Thoracic aorta (tissue), 2 donors: ENCODE results near the gene TEX9. TPM values are rescaled to one million over a fixed set of nuclear protein-coding genes. Genes with fewer than 3 reads are reported as not detected.
"Not testable (repeated sequence)": the region's sequence is repeated elsewhere in the genome, so short reads cannot be mapped to it uniquely, and the experiment has no call there.

Source experiments
- ATAC-seq: fragments of 150-250 bp; one replicate; pipeline ENCODE4 v1.8.0; 2017; ENCODE audit warnings: low read depth; ENCODE audit not compliant: insufficient number of reproducible peaks, low FRiP score
- DNase-seq: peaks from one replicate; pipeline ENCODE4 v3.0.0-alpha.2; 2020; ENCODE audit warnings: low spot score
- H3K27ac ChIP-seq, 2 donors: fragments of 200-600 bp; sonication (generic); 1 replicate in 1 of 2; 2 replicates in 1 of 2; pipeline ENCODE4 v1.5.1; 2016; ENCODE audit warnings: mild to moderate bottlenecking in 2 of 2, moderate library complexity in 2 of 2
- H3K27me3 ChIP-seq: fragments of 200-600 bp; sonication (generic); replicated peaks from 2 replicates; pipeline ENCODE4 v1.6.0; 2016; ENCODE audit warnings: mild to moderate bottlenecking; ENCODE audit not compliant: insufficient read depth
- H3K36me3 ChIP-seq: fragments of 200-600 bp; sonication (generic); one replicate; pipeline ENCODE4 v1.5.1; 2016
- H3K4me1 ChIP-seq, 2 donors: fragments of 200-600 bp; sonication (generic); 1 replicate in 1 of 2; 2 replicates in 1 of 2; pipeline versions ENCODE4 v1.5.1 to v1.6.0; 2016; ENCODE audit warnings: low read depth in 2 of 2, mild to moderate bottlenecking in 1 of 2; ENCODE audit not compliant: control insufficient read depth in 1 of 2
- H3K4me3 ChIP-seq: fragments of 200-600 bp; sonication (generic); 2 replicates; pipeline ENCODE4 v1.5.1; 2016; ENCODE audit warnings: mild to moderate bottlenecking
- H3K9me3 ChIP-seq: fragments of 200-600 bp; sonication (generic); 2 replicates; pipeline ENCODE4 v1.5.1; 2016
- CTCF ChIP-seq: fragments of 200-600 bp; sonication (generic); IDR thresholded peaks from one replicate; pipeline ENCODE4 v1.5.1; 2019; ENCODE audit warnings: antibody characterized with exemption
- total RNA-seq, 2 donors: library from RNA; depleted of rRNA; stranded (reverse); fragments of >200 nt; gene quantifications; one replicate each; pipeline versions ENCODE4 v1.1.0 to v1.2.3, GENCODE V29; 2016

The TEX9 gene
- total RNA-seq, 2 donors from 2014 or later, result 3.7 to 13.5 TPM

GRCh38 chr15:56371495-56372147 is 6.4 kb downstream of the TEX9 start:
- no peaks in the 10 kb centered on the region for H3K36me3 ChIP-seq
- no peak for DNase-seq
- no peak overlapping the region for H3K4me3 ChIP-seq
- no peak overlapping the region for H3K27ac ChIP-seq
- no peaks in the 10 kb centered on the region for H3K9me3 ChIP-seq
- H3K4me1 ChIP-seq, result peaks cover 0 to under 1% of the 10 kb centered on the region in 2 donors
- no peak for ATAC-seq
- H3K27me3 ChIP-seq, result no peaks in the 10 kb centered on the region
- no peak for TF ChIP-seq CTCF

- ATAC-seq, DNase-seq, H3K27ac ChIP-seq, H3K4me3 ChIP-seq, H3K9me3 ChIP-seq, H3K27me3 ChIP-seq, H3K4me1 ChIP-seq, H3K36me3 ChIP-seq: not testable (repeated sequence)
Observed at GRCh38 chr15:56374693-56375092, 9.5 kb downstream of the TEX9 start.

DNA sequence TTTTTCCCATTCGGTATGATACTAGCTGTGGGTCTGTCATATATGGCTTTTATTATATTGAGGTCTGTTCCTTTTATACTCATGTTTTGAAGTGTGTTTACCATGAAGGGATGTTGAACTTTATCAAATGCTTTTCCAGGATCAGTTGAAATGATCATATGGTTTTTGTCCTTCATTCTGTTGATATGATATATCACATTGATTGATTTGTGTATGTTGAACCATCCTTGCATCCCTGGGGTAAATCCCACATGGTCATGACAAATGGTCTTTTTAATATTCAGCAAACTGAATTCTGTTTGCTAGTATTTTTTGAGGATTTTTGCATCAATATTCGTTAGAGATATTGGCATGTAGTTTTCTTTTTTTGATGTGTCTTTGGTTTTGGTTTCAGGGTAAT is 12.6 kb downstream of the TEX9 start:
- H3K27ac ChIP-seq, DNase-seq, ATAC-seq, H3K4me1 ChIP-seq, H3K4me3 ChIP-seq, H3K36me3 ChIP-seq, H3K9me3 ChIP-seq, H3K27me3 ChIP-seq: not testable (repeated sequence)

DNA sequence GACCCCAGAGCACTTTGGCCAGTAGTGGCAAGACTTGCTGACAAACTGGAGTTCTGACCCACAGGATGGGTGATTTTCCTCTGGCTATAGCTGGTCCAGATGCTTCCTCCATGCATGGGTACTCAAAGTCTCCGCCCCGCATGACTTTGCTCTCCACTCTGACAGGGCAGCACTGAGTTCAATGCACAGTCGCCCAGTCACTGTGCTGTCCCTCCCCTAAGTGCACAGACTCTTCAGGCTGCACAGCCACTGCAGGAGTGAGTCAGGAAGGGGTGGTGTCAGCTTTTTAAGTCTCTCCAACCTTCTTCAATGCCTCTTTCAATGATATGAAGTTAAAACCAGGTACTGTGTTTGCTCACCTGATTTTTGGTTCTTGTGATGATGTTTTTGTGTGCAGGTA is 17.8 kb downstream of the TEX9 start:
- no peak for ATAC-seq
- Histone ChIP-seq H3K27me3 (no peaks in the 10 kb centered on the region), H3K36me3 (no peaks in the 10 kb centered on the region), H3K9me3 (no peaks in the 10 kb centered on the region), H3K4me1 (no peaks in the 10 kb centered on the region), H3K27ac (no peak overlapping the region), H3K4me3 (no peak overlapping the region)
- DNase-seq, result no peak
- no peak for TF ChIP-seq CTCF

DNA sequence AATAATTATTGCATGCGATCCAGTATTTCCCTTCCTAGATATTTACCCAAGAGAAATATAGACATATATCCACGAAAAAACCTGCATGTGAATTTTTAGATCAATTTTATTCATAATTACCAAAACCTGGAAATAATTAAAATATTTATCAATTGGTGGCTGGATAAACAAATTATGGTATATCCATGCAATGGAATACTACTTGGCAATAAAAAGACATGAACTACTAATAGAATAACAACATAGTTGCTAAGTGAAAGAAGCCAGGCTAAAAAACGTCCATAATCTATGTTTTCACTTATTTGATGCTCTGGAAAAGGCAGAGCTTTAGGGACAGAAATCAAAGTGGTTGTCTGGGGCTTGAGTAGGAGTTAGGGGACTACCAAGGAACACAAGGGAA is 20.7 kb downstream of the TEX9 start:
- H3K9me3 ChIP-seq, result no peaks in the 10 kb centered on the region
- H3K4me3 ChIP-seq, result no peak overlapping the region
- no peak for TF ChIP-seq CTCF
- H3K4me1 ChIP-seq, result no peaks in the 10 kb centered on the region
- no peak overlapping the region for H3K27ac ChIP-seq
- H3K27me3 ChIP-seq, result no peaks in the 10 kb centered on the region
- H3K36me3 ChIP-seq, result no peaks in the 10 kb centered on the region
- DNase-seq, result no peak
- no peak for ATAC-seq

DNA sequence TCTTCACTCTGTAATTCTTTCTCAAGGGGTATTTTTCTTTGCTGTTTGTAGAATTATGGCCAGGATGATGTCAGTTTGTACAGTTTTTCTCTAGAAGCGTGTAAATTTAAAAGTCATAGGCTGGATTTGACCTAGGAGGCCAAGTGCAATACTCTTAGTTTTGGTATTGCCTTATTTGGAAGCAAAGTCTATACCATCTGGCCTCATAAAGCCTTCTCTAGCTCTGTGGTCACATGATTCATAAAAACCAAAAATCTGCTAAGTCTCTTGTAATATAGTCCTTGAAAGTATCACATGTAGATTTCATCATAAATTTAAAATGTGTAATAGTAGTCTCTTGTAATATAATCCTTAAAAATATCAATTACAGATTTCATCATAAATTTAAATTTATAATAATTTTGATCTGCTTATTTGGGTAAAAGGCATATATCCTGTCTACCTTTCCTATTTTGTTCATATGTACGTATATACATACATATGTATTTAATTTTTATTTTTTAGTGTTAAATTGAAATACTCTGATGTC is 25.6 kb downstream of the TEX9 start:
- DNase-seq (no peak), ATAC-seq (no peak)
- H3K36me3 ChIP-seq, result no peaks in the 10 kb centered on the region
- no peak overlapping the region for H3K27ac ChIP-seq
- no peaks in the 10 kb centered on the region for H3K4me1 ChIP-seq
- H3K9me3 ChIP-seq, result no peaks in the 10 kb centered on the region
- no peak overlapping the region for H3K4me3 ChIP-seq
- TF ChIP-seq CTCF, result no peak
- no peaks in the 10 kb centered on the region for H3K27me3 ChIP-seq
